ENCODE measurements around the gene KIAA0825.

KIAA0825 gene

DNA sequence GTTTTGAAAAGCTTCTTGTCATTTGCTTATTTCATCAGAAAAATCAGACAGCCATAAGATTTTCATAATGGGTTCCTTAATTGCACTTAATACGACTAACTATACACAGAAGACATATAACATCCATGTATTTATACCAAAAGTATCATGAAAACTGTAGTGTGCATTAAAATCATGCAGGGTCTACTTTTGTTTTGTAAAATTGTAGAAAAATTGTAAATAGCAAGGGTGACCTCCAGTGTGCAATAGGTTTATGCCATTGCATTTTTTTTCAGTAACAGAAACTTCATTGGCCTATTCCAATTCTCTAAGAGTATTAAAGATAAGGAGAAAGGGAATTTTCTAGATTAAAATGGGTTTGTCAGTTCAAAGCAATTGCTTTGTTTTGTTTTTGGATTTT, 307.6 kb downstream of the KIAA0825 start:
- TF ChIP-seq, protein P1, sequence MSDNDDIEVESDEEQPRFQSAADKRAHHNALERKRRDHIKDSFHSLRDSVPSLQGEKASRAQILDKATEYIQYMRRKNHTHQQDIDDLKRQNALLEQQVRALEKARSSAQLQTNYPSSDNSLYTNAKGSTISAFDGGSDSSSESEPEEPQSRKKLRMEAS (IDR thresholded peaks at IDR 0.05; ENCODE audit: low read depth, low read length) = no peak
- TF ChIP-seq, protein P2, sequence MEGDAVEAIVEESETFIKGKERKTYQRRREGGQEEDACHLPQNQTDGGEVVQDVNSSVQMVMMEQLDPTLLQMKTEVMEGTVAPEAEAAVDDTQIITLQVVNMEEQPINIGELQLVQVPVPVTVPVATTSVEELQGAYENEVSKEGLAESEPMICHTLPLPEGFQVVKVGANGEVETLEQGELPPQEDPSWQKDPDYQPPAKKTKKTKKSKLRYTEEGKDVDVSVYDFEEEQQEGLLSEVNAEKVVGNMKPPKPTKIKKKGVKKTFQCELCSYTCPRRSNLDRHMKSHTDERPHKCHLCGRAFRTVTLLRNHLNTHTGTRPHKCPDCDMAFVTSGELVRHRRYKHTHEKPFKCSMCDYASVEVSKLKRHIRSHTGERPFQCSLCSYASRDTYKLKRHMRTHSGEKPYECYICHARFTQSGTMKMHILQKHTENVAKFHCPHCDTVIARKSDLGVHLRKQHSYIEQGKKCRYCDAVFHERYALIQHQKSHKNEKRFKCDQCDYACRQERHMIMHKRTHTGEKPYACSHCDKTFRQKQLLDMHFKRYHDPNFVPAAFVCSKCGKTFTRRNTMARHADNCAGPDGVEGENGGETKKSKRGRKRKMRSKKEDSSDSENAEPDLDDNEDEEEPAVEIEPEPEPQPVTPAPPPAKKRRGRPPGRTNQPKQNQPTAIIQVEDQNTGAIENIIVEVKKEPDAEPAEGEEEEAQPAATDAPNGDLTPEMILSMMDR (IDR thresholded peaks at IDR 0.05; ENCODE audit: low read depth, low read length) = no peak
- TF ChIP-seq MYC (IDR thresholded peaks at IDR 0.05; ENCODE audit: low read depth, low read length) = no peak
- no peak for TF ChIP-seq POLR2A (IDR thresholded peaks at IDR 0.05; ENCODE audit: extremely low read depth, insufficient read length)
- no peak for DNase-seq (ENCODE audit: low read depth)
- no peak overlapping the region for H3K4me3 ChIP-seq (ENCODE audit: low read depth, low read length)

DNA sequence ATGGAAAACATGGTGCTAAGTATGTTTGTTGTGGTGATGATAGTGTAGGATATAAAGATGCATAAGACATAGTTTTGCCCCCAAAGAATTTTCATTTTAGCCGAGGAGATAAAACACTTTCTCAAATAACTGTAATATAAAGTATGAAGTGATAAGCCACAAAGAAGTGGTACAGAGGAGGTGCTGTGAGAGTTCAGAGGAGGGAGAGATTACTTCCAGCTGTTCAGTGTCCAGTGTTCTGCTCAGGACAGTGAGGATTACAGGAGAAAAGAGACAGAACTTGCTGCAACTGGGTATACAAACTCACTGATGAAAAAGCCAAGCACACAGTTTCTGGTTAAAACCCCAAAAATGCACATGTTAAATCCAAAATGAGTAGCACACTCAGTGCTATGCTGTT, 309.3 kb downstream of the KIAA0825 start:
- TF ChIP-seq, protein P2 (IDR thresholded peaks at IDR 0.05; ENCODE audit: low read depth, low read length) = no peak
- TF ChIP-seq POLR2A (IDR thresholded peaks at IDR 0.05; ENCODE audit: extremely low read depth, insufficient read length) (no peak), MYC (IDR thresholded peaks at IDR 0.05; ENCODE audit: low read depth, low read length) (no peak)
- TF ChIP-seq, protein P1 (IDR thresholded peaks at IDR 0.05; ENCODE audit: low read depth, low read length) = no peak
- no peak overlapping the region for H3K4me3 ChIP-seq (ENCODE audit: low read depth, low read length)
- DNase-seq (ENCODE audit: low read depth) = no peak

DNA sequence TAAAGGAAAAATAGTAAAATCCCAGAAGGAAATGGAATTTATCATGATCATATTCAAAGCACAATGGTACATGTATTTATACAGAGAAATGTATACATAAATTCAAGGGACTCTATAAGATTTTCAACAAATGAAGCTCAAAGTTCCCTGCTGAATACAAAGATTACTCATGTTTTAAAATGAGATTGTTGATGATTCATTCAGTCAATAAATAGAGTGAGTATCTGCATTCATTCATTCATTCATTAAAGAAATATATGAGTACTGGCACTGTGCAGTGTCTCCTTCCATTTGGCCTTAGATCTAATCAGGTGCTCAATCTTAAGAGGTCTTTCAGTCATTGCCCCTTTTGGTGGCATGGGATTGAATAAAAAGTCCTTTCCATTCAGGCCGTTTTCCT, 310.0 kb downstream of the KIAA0825 start:
- TF ChIP-seq, protein P2 (IDR thresholded peaks at IDR 0.05; ENCODE audit: low read depth, low read length) = no peak
- no peak for TF ChIP-seq MYC (IDR thresholded peaks at IDR 0.05; ENCODE audit: low read depth, low read length)
- no peak for TF ChIP-seq POLR2A (IDR thresholded peaks at IDR 0.05; ENCODE audit: extremely low read depth, insufficient read length)
- no peak overlapping the region for H3K4me3 ChIP-seq (ENCODE audit: low read depth, low read length)
- no peak for DNase-seq (ENCODE audit: low read depth)

DNA sequence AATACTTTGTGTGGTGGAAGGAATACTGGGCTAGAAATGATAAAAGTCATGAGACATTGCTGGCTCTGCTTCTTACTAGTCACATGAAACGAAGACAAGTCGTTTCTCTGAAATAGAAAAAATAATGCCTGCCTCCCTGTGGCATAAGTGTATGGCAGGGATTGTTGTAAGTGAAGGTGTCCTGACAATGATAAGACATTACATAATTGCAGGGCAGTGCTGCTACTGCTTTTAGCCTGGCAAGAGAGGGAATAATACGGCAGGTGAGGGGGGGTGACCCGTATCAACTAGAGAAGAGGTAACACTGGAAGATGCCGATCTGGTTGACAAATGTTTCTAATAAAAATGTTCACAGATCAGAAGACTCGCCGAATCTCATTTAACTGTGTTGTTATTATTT, 314.3 kb downstream of the KIAA0825 start:
- no peak overlapping the region for H3K4me3 ChIP-seq (ENCODE audit: low read depth, low read length)
- DNase-seq (ENCODE audit: low read depth) = no peak
- TF ChIP-seq, protein P2 (IDR thresholded peaks at IDR 0.05; ENCODE audit: low read depth, low read length) = no peak
- TF ChIP-seq POLR2A (IDR thresholded peaks at IDR 0.05; ENCODE audit: extremely low read depth, insufficient read length) (no peak), MYC (IDR thresholded peaks at IDR 0.05; ENCODE audit: low read depth, low read length) (no peak)
- TF ChIP-seq, protein P1 (IDR thresholded peaks at IDR 0.05; ENCODE audit: low read depth, low read length) = no peak

DNA sequence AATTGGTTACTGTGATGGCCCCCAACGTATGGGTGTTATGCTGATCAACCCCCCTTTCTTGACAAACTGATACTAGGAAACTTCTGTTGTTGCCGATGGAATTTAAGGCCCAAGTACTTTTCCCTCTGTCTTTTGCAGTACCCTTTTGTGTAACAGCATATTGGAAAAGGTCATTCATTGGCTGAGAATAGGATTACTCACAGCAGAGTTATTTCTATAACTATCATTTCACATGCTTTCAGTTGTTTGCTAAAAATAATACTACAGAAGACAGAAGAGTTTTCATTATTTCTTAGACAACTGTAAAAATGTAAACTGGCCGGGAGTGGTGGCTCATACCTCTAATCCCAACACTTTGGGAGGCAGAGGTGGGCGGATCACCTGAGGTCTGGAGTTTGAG, 329.5 kb downstream of the KIAA0825 start:
- no peak for TF ChIP-seq POLR2A (IDR thresholded peaks at IDR 0.05; ENCODE audit: extremely low read depth, insufficient read length)
- TF ChIP-seq, protein P1 (IDR thresholded peaks at IDR 0.05; ENCODE audit: low read depth, low read length) = no peak
- TF ChIP-seq, protein P2 (IDR thresholded peaks at IDR 0.05; ENCODE audit: low read depth, low read length) = no peak
- no peak for TF ChIP-seq MYC (IDR thresholded peaks at IDR 0.05; ENCODE audit: low read depth, low read length)
- DNase-seq (ENCODE audit: low read depth) = no peak
- H3K4me3 ChIP-seq (ENCODE audit: low read depth, low read length) = no peak overlapping the region

DNA sequence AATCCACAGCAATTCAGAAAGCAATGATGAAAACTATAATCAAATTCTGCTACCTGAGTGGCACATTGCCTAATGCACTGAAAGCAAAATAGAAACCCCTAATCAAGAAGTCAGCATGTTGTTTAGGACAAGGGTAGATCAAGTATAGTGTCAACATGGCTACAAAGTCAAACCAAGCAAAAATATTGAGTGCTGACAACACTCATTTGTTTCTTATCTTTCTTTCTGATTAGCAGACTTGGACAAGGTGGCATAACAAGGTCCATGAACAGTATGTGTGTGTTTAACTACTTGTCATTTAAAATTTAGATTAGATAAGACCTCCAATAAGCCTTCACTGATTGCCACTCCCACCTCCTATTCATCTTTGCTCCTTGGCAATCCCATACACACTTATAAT, 332.4 kb downstream of the KIAA0825 start:
- no peak for DNase-seq (ENCODE audit: low read depth)
- no peak overlapping the region for H3K4me3 ChIP-seq (ENCODE audit: low read depth, low read length)
- no peak for TF ChIP-seq POLR2A (IDR thresholded peaks at IDR 0.05; ENCODE audit: extremely low read depth, insufficient read length)
- TF ChIP-seq, protein P2 (IDR thresholded peaks at IDR 0.05; ENCODE audit: low read depth, low read length) = no peak
- TF ChIP-seq, protein P1 (IDR thresholded peaks at IDR 0.05; ENCODE audit: low read depth, low read length) = no peak
- no peak for TF ChIP-seq MYC (IDR thresholded peaks at IDR 0.05; ENCODE audit: low read depth, low read length)
